ENCODE data around the gene DGCR8. TPM values are rescaled to one million over a fixed set of nuclear protein-coding genes. Genes with fewer than 3 reads are reported as not detected.

DGCR8 gene
- total RNA-seq, 2 experiments from 2014 or later, result 35.0 to 38.8 TPM

DNA sequence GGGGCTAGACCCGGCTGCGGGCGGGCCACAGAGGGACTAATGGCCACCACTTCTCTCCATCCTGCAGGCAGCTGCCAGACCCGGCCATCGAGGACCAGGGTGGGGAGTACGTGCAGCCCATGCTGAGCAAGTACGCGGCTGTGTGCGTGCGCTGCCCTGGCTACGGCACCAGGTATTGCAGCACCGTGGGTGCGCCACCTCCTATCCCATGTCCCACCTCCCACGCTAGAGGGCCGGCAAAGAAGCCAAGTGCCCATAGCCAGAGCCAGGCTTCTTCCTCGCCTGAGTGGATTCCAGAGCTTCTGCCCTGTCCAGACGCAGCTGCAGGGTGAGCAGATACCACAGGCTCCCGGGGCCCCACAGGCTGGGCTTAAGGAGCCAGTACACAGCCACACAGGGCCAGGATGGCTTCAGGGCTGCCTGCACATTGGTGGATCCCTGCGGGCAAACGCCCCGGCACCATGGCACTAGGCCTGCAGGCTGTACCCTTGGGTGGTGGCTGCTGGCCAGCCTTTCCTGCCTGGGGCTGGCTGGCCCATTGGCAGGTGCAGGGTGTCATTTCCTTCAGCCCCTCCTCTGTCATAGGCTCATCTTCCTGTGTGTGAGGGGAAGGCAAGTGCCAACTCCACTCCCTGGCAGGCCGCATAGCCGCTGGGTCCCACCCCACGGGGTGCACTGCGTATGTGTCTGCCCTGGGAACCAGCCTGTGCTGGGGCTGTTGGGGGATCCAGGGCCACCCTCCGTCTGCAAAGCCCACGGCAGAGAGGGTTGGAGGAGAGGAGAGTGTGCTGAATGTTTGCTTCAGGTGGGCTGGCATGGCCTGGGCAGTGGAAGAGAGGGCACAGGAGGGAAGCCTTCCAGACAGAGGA is 16.5 kb upstream of the DGCR8 start:
- ChIA-PET CTCF (no interaction called here), POLR2A (no interaction called here)
- no peak for DNase-seq
- H3K27ac Mint-ChIP-seq, result no peak overlapping the region
- intact Hi-C loops (cut with micrococcal nuclease), result no loop called here
- H3K27me3 Mint-ChIP-seq, result no peaks in the 10 kb centered on the region
- H3K9me3 Mint-ChIP-seq, result no peaks in the 10 kb centered on the region
- no peaks in the 10 kb centered on the region for H3K4me1 Mint-ChIP-seq (ENCODE audit: low read depth)
- ATAC-seq, result no peak
- no peak for TF ChIP-seq CTCF (IDR thresholded peaks at IDR 0.05)
- H3K4me3 Mint-ChIP-seq, result no peak overlapping the region
- peaks cover 3% of the 10 kb centered on the region for H3K36me3 Mint-ChIP-seq (ENCODE audit: low read depth)

DNA sequence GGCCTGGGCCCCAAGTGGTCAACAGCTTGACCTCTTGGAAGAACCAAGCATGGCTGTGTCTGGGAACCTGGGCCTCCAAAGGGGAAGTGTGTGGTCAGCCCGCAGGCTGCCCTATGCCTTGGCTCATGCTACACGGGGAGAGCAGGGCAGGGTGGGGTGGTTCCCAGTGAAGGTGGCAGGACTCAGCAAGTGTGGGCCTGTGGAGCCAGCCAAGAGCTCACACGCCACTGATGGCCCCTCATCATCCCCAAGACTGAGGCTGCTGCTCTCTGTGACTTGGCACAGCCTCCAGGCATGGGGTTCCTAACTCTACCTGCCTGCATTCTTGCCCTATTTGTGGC is 15.9 kb upstream of the DGCR8 start:
- Mint-ChIP-seq H3K9me3 (no peaks in the 10 kb centered on the region), H3K36me3 (ENCODE audit: low read depth) (peaks cover 3% of the 10 kb centered on the region), H3K4me1 (ENCODE audit: low read depth) (no peaks in the 10 kb centered on the region), H3K27ac (no peak overlapping the region), H3K27me3 (no peaks in the 10 kb centered on the region), H3K4me3 (no peak overlapping the region)
- ChIA-PET CTCF (no interaction called here), POLR2A (interaction anchor here (0.8 kb wide), 1 partner anchor 9 kb away, joined by 3 read pairs; no protein-coding TSS in a partner anchor)
- no peak for ATAC-seq
- intact Hi-C loops (cut with micrococcal nuclease), result no loop called here
- DNase-seq, result no peak
- TF ChIP-seq CTCF (IDR thresholded peaks at IDR 0.05), result no peak

- H3K27ac Mint-ChIP-seq, result no peak overlapping the region
- ATAC-seq (no peak), DNase-seq (no peak)
- peaks cover 3% of the 10 kb centered on the region for H3K36me3 Mint-ChIP-seq (ENCODE audit: low read depth)
- no peak for TF ChIP-seq CTCF (IDR thresholded peaks at IDR 0.05)
- POLR2A ChIA-PET, result interaction anchor here (0.8 kb wide), 1 partner anchor 8 kb away, joined by 3 read pairs; no protein-coding TSS in a partner anchor
- H3K9me3 Mint-ChIP-seq, result no peaks in the 10 kb centered on the region
- CTCF ChIA-PET, result no interaction called here
- intact Hi-C loops (cut with micrococcal nuclease), result no loop called here
- no peaks in the 10 kb centered on the region for H3K4me1 Mint-ChIP-seq (ENCODE audit: low read depth)
- no peak overlapping the region for H3K4me3 Mint-ChIP-seq
- H3K27me3 Mint-ChIP-seq, result no peaks in the 10 kb centered on the region
These were observed 15.3 kb upstream of the DGCR8 start for GRCh38 chr22:20064545-20065262.

- no peaks in the 10 kb centered on the region for H3K9me3 Mint-ChIP-seq
- no peak for TF ChIP-seq CTCF (IDR thresholded peaks at IDR 0.05)
- ChIA-PET CTCF (no interaction called here), POLR2A (interaction anchor here (0.6 kb wide), 2 partner anchors 27 to 342 kb away, joined by 3 to 5 read pairs; no protein-coding TSS in a partner anchor)
- intact Hi-C loops (cut with micrococcal nuclease), result no loop called here
- H3K27ac Mint-ChIP-seq, result no peak overlapping the region
- H3K4me3 Mint-ChIP-seq, result no peak overlapping the region
- DNase-seq (no peak), ATAC-seq (no peak)
- peaks cover 3% of the 10 kb centered on the region for H3K36me3 Mint-ChIP-seq (ENCODE audit: low read depth)
- H3K27me3 Mint-ChIP-seq, result no peaks in the 10 kb centered on the region
- H3K4me1 Mint-ChIP-seq (ENCODE audit: low read depth), result no peaks in the 10 kb centered on the region
These were observed 14.0 kb upstream of the DGCR8 start for GRCh38 chr22:20065896-20066616.
